ENCODE data around the gene CRYAB. TPM values are rescaled to one million over a fixed set of nuclear protein-coding genes. Genes with fewer than 3 reads are reported as not detected.
A peak's percentile ranks its signal among the peaks of the same experiment; 100 is the strongest.

The CRYAB gene
- total RNA-seq, 1 donor from 2014 or later: 72.5 TPM

- Histone ChIP-seq H3K27ac (peak overlapping the region; percentile 75), H3K27me3 (ENCODE audit: low read depth) (no peaks in the 10 kb centered on the region), H3K36me3 (no peaks in the 10 kb centered on the region), H3K4me3 (no peak overlapping the region), H3K4me1 (peaks cover 18% of the 10 kb centered on the region), H3K9me3 (no peaks in the 10 kb centered on the region)
- ATAC-seq (peak; percentile 59 to 80), DNase-seq (no peak)
- intact Hi-C loops (cut with DNase I): no loop called here
- no peak for TF ChIP-seq CTCF (IDR thresholded peaks at IDR 0.05)
Observed at GRCh38 chr11:111944139-111944538, 32.6 kb upstream of the CRYAB start.

GRCh38 chr11:111942829-111943228 lies 31.3 kb upstream of the CRYAB start:
- H3K9me3 ChIP-seq: no peaks in the 10 kb centered on the region
- no peaks in the 10 kb centered on the region for H3K27me3 ChIP-seq (ENCODE audit: low read depth)
- H3K27ac ChIP-seq: no peak overlapping the region
- H3K4me3 ChIP-seq: no peak overlapping the region
- DNase-seq (no peak), ATAC-seq (no peak)
- H3K4me1 ChIP-seq: peaks cover 31% of the 10 kb centered on the region
- H3K36me3 ChIP-seq: no peaks in the 10 kb centered on the region
- intact Hi-C loops (cut with DNase I): no loop called here
- TF ChIP-seq CTCF (IDR thresholded peaks at IDR 0.05): no peak

GRCh38 chr11:111941963-111942362 lies 30.4 kb upstream of the CRYAB start:
- Histone ChIP-seq H3K9me3 (no peaks in the 10 kb centered on the region), H3K27me3 (ENCODE audit: low read depth) (no peaks in the 10 kb centered on the region), H3K4me1 (peaks cover 35% of the 10 kb centered on the region), H3K36me3 (no peaks in the 10 kb centered on the region), H3K27ac (no peak overlapping the region), H3K4me3 (no peak overlapping the region)
- no peak for TF ChIP-seq CTCF (IDR thresholded peaks at IDR 0.05)
- DNase-seq (no peak), ATAC-seq (no peak)
- intact Hi-C loops (cut with DNase I): no loop called here

GRCh38 chr11:111939836-111940604 lies 28.4 kb upstream of the CRYAB start:
- Histone ChIP-seq H3K27me3 (ENCODE audit: low read depth) (no peaks in the 10 kb centered on the region), H3K4me3 (no peak overlapping the region), H3K4me1 (peaks cover 43% of the 10 kb centered on the region), H3K27ac (no peak overlapping the region), H3K9me3 (no peaks in the 10 kb centered on the region), H3K36me3 (no peaks in the 10 kb centered on the region)
- DNase-seq: no peak
- intact Hi-C loops (cut with DNase I): loop anchor here (10.0 kb wide), 1 partner anchor 45 kb away; no protein-coding TSS in a partner anchor
- ATAC-seq: no peak
- TF ChIP-seq CTCF (IDR thresholded peaks at IDR 0.05): no peak

- TF ChIP-seq CTCF (IDR thresholded peaks at IDR 0.05): no peak
- DNase-seq (no peak), ATAC-seq (peak; percentile 41 to 42)
- Histone ChIP-seq H3K27ac (no peak overlapping the region), H3K36me3 (no peaks in the 10 kb centered on the region), H3K4me1 (peaks cover 30% of the 10 kb centered on the region), H3K4me3 (no peak overlapping the region), H3K27me3 (ENCODE audit: low read depth) (no peaks in the 10 kb centered on the region), H3K9me3 (no peaks in the 10 kb centered on the region)
- intact Hi-C loops (cut with DNase I): loop anchor here (10.0 kb wide), 1 partner anchor 46 kb away; no protein-coding TSS in a partner anchor
Observed at GRCh38 chr11:111938687-111939160, 27.2 kb upstream of the CRYAB start.

Measured in lower lobe of right lung (tissue), 2 donors.